HL-60/S4 treated with phorbol 12-myristate 13-acetate at 8.2 ng/mL for 4 days and 3 days (cell line): ENCODE results near the gene BRINP3.

ENCODE experiments used
- in situ Hi-C: fragments of 300-500 bp; cut with MboI; formaldehyde crosslinking; loops from 2 replicates; pipeline ENCODE4 v1.15.0; 2022; ENCODE audit warnings: low sequenced_read_pairs

Gene BRINP3

DNA sequence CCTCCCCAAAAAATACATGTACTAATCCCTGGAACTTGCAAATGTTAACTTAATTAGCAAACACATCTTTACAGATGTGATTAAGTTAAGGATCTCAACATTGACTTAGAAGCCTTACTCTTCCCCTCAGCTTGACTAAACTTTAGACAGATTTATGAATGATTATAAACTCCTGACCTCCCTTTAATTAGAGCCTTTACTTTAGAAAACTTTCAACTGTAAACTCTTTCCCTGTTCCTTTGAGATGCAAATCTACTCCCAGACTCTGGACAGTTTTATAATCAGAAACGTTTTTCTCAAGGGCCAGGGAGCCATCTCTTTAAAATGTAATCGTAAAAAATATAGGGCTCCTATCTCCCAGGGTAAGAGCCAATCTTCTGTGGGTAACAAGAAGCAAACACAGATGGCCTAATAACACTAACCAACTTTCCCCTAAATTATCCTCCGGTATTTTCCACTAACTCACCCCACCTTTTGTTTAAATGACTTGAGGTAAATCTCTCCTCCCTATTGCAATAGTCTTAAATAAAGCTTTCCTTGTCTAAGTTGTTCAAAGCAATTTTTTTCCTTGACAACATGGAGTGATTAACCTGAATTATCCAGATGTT lies 284.1 kb downstream of the BRINP3 start:
- in situ Hi-C loops = no loop called here

DNA sequence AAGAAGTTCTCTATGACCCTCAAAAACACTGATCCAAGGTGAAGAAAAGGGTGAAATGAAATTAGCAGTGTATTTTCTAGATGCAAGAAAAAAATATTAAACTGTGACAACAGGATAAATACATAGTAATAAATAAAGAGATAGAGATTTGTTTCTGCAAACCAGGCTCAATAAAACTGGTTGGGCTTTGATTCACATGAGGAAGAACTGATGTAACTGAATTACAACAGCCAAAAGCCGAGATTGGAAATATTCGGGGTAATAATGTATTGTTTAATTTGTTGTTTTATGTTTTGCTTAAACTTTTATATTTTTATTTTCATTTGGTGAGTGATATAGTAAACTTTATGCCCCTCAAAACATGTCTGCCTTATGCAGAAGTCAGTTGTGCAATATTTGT lies 285.0 kb downstream of the BRINP3 start:
- in situ Hi-C loops = no loop called here

DNA sequence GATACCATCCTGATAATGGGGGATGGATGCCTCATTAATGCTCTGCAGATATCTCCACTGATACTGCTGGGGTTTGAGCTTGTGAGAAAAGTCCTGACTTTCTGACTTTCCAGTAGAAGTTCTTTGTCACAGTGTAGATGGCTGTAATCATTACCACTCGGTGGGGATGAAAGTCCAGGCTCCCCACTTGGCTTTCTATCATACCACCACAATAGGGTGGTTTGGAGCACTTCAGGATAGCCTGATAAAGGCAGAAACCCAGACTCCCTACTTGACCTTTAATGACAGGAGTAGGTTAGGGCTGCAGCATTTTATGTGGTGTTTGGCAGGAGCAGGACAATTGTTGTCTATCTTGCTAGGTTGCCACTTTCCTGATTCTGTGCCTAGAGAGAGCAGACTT lies 294.1 kb downstream of the BRINP3 start:
- in situ Hi-C loops = no loop called here

DNA sequence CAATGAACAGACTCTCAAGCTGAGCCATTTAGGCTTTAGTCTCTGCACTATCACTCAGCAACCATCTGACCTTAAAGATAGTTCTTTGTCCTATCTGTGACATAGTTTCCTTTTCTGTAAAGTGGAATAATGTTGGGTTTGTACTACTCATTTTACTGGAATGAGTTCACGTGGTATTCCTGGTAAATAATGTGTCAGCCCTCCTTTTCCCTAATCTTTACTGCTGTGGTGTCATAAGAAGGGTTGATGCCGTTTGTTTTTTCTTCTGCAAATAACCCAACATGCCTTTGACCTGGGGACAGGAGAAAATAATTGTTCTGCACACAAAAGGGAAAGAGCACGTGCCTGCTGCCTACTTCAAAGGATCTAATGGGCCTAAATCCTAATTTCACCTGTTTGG lies 297.8 kb downstream of the BRINP3 start:
- in situ Hi-C loops = no loop called here

DNA sequence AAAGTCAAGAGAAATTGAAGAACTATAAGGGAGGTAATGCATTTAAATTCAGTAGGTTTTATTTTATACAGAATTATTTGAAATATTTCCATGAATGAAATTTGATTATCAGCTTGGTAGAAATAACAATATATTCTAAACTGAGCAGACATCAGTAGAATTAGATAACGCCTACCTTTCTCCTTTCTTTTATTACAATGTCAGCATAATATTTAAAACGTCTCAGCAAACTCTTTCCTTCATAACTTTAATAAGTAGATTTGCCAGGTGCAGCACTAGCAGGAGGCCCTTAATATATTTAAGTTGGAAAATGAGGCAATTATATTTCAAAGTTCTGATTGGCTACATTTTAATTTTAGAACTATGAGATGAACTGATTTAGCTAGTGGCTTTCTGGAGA lies 298.8 kb downstream of the BRINP3 start:
- in situ Hi-C loops = no loop called here

DNA sequence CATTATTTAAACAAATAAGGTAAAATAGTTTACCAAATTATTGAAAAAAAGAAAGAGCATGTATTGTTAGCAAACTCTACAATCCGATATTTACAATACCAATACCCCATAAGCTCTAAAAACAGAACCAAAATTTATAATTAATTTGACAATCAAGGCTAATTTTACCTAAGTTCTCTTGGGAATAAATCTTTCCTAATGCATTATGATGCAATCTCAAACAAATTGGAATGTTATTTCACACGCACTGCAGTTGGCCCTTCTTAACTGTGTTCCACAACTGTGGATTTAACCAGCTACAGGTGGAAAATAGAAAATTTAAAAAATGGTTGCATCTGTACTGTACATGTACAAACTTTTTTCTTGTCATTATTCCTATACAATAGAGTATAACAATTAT lies 300.1 kb downstream of the BRINP3 start:
- in situ Hi-C loops = no loop called here

DNA sequence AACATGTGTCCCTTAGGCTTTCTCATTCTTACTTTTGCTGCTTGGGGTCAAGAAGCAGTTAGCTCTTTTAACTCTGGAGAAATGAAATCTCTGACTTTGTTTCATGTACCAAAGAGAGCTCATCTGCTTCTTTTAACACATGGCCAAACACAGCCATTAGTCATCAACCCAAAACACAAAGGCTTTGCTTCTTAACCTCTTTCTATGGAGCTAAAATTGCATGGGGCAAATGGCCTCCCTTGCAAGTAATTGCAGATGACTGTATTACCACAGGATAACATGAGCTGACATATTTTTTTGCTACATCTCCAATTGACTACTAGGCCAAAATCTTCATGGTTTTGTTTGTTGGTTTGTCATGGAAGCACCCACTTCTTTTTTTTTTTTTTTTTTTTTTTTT lies 300.9 kb downstream of the BRINP3 start:
- in situ Hi-C loops = no loop called here

DNA sequence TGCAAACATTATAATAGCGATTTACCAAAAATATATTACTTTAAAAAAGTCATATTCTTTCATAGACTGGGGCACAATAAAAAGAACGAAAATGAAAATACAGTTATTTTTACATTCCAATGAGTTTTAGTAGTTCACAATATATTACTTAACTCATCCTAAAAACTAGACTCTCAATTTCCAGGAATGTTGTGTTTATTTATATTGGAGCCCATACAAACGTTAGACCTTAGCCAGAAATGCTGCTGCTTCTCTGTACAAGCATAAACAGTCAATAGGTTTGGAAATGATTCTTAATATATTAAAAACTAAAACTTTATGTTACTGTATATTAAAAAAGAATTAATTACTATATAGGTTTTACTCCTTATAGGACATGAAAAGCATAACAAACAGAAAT lies 302.3 kb downstream of the BRINP3 start:
- in situ Hi-C loops = no loop called here

DNA sequence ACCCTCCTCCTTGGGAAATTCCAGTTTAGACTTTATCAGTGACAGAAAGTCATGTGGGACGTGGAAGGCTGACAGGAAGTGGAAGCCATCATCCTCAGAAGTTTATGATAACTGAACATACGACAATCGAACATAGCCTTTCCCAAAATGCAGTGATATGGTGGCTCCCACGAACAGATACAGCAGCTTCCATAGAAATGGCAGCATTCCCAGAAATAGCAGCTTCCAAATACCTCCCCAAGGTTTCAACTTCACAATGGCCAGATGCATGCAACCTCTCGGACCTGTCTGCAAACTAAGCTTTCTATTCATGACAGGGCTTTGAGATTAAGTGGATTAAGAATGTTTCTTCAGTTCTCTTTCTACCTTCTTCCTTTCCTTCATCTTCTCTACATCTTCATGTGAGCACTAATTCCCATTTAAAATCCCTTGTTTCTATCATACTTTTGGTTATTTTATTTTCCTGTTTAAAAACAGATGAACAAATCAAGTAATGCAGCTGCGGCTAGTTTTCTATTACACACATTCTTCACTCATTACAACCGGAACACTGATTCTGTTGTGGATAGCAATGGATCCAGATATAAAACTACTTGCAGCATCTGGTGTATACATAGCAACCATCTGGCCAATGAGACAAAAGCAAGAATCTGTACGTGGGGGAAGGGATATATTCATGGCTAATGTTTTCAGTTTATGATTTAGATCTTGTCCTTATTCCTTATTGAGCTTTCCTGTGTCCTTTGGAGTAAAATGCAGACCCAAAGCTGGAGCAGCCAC lies 304.8 kb downstream of the BRINP3 start:
- in situ Hi-C loops = no loop called here

DNA sequence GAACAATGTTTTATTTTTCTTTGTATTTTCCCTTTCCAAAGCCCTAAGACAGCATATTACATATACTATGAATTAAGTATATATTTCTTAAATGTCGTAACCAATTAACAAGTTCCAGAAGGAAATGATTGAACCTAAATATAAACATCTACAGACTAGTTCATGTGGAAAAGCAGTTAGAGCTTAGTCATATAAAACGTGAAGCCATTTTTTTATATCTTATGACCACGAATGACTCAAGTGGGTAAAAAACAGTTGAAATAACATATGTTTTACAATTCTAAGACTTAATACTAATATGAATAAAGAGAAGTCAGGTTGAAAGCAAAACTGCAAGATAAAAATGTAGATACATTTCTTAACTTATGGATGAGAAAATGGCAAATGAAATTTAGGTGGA lies 307.3 kb downstream of the BRINP3 start:
- in situ Hi-C loops = no loop called here

DNA sequence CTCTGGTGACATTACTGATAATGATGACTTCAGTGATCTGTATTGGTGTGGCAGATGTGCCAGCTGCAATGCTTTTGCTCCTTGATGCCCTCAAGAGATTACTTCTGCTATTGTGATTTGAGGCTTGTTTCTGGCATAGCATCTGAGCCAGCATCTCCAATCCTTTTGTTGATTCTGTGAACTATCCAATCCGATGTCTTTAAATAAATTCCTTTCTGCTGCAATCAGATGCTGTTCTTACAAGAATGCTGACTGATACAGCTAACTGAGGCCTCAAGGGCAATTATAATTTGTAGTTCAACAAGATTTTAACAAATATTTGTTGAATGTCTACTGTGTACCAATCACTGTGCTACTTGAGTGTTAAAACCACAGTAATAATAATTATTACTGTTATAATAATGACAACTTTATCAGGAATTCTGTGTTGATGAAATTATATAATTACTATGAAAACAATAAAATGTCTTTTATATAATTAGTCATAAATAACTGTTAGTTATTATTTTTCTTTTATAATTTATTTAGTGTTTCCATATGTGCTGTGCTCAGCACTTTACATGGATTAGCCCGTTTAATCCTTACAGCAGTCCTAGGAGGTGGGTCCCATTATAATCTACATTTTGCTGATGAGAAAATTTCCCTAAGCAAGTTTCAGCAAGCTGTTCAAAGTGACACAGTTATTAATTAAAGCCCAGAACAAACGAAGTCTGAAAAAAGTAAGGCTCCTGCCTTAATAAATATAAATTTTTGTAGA lies 308.2 kb downstream of the BRINP3 start:
- in situ Hi-C loops = no loop called here

DNA sequence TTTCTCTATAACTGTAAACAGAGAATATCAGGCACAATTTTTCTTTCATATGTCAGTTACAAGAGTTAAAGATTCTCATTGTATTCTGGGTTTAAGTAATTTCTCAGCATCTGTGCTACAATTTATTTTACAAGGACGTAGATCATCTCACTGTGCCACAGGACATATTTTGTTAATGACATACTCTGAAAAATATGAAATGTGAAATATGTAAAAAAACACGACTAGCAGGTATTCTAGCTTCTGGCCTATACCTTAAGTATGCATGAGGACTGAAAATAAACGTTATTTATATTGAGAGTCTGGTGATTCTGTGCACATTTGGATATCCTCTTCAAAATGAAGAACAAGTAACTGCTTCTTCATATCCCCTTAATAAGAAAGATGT lies 308.8 kb downstream of the BRINP3 start:
- in situ Hi-C loops = no loop called here

DNA sequence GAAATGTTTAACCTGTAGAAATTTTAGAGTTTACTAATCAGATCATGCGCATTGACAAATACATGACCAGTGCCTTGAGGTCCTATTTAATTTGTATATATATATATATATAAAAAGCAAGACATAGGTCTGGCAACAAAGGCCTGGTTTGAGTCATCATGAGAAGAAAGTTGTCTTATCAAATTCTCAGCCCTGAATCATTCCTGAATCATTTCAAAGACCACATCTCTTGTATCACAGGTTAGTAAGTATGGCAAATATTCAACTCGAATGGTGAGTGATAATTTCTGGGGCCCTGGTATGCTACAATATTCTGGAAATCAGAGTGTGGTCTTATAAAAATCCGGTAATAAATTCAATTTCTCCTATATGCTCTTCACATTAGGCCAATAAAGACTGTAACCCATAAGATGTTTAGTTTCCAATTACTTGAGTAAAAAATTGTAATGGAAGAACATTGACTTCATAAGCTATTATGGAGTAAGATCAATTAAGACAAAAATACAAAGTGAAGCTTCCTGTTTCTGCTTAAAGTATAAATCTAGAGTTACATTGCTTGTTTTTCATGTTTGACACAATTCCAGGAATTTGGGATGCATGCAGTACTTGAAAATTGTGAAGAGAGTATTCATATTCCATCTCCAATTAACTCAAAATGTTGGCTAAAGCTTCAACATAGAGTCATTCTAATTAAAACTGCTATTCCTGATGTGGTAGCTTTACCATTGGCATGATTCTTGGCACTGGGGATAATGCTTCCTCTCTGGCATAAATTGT lies 309.4 kb downstream of the BRINP3 start:
- in situ Hi-C loops = no loop called here

DNA sequence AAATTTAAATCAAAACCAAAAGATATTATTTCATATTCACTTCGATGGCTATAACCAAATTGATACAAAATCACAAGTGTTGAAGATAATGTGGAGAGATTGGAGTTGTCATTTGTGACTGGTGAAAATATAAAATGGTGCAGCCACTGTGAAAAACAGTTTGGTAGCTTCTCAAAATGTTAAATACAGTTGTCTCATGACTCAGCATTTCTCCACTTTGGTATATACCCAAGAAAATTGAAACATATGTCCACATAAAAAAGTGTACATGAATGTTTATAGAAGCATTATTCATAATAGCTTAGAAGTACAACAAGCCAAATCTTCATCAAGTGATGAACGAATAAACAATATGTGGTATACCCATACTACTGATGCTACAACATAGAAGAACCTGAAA lies 318.5 kb downstream of the BRINP3 start:
- in situ Hi-C loops = no loop called here

DNA sequence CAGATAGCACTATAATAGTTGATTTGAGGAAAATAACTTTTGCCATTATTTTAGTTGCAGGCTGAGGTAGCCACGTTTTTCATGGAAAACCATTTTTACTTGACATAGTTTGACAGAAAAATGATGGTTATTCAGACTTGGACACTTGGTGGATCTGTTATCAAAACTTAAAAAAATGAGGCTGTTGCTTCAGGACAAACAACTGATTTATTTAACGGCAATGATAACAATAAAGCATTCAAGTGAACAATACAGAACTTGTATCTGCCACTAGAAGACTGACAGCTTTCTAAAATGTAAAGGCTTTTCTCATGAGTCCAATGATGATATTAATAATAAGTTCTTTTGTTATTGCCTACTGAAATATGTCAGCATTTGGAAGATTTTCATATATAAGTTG lies 322.9 kb downstream of the BRINP3 start:
- in situ Hi-C loops = no loop called here

DNA sequence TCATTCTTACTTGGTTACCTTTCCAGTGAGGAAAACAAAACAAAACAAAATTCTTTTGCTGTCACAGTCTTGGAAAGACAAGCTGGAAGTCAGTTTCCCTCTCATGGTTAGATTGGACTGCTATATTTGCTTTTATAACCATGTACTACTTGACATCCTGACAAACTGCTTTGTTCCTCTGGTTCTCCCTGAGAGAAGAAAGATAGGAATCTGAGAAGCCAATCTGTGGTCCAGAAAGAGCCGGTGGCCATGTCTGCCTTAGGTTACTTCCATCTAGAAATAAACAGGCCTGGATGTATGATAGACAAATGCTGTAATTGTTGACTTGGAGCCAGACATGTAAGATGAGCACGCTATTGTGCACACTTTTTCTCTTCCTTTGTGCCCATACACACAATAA lies 330.0 kb downstream of the BRINP3 start:
- in situ Hi-C loops = no loop called here

DNA sequence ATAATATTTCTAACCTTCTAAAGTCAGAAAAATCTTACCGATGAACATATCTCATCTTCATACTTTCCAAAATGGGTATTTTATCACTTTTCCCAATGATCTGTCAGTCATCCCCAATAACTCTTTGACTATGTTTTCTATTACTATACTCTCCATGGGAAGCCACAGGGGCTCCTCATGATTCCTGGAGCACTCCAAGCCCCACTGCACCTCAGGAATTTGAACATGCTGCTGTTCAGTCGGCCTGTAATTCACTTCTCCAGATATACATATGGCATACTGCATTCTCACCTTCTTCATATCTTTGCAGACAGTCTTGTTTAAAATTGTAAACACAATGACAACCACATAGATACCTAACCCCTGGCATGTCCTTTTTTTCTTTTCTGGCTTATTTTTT lies 333.0 kb downstream of the BRINP3 start:
- in situ Hi-C loops = no loop called here

DNA sequence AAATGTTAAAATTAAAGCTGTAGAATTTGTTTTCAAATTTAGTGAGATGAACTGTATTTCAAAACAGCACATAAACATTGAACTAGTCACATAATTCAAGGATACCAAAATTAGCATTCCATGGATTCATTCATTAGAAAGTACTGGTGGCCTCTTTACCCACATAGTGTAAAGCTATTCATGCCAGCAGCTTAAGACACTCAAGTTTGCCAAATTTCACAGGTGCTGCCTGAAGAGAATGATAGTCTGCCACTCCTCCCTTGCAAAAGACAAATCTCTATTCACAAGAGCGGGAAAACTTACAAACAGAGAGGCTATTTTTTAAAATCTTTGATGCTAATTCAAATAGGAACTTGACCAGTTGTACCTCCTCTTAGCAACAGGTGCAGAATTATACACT lies 337.0 kb downstream of the BRINP3 start:
- in situ Hi-C loops = no loop called here

DNA sequence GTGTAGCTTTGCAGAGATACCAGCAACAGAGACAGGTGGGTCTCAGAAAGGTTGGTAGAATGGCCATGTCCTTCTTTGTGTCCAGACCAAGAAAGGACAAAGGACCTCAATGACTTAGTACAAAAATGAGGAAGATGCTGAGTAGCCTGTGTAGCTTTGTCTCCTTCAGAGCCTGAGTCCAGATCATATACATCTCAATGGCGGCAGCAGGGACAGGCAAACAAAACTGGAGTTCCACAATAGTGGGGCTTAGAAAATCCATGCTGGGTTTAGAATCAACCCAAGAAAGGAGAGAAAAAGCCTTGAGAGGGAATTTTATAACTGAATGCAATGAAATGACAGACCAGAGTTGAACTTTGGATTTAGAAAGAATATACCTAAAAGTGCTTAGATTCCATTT lies 339.0 kb downstream of the BRINP3 start:
- in situ Hi-C loops = no loop called here

DNA sequence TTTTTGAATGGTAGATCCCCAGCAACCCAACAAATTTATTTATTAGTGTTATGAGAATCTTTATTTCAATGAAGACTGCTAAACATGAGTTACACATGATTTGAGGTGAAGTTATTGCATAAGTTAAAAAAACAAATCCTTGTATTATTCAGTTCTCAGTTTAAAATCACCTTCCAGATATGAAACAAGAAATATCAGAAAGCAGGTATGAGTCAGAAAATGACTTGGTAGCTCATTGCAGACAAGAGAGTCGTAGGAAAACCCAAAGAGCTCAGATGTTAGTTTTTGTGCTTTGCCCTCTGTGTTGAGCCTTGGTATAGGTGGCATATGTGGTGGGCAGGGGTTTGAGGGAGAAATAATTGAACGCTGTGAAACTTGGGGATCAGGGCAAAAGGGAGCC lies 339.4 kb downstream of the BRINP3 start:
- in situ Hi-C loops = no loop called here

DNA sequence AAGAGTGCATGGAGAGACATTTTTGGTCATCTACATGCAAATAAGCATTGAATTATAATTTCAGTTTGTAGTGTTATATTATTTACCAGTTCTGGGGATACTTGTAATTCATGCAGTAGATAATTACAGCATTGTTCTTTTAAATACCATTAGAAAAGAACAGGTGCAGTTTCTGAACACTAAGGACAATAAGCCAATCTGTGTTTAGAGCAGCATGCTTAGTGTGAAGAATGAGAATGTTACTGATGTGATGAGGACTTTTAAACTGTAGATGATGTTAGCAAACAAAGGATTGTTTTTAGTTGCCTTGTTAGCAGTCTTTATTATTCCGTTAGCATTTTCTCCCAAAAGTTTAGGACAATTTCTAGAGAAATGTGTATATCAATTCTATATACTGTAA lies 348.3 kb downstream of the BRINP3 start:
- in situ Hi-C loops = no loop called here
